GM21381 (cell line): ENCODE results near the gene RHEB.

Experiments
- ATAC-seq: cut with Tn5 transposase; IDR thresholded peaks from one replicate; pipeline ENCODE4 v1.9.1; 2021; ENCODE audit warnings: mild to moderate bottlenecking, moderate library complexity; ENCODE audit not compliant: unreplicated experiment

The RHEB gene

DNA sequence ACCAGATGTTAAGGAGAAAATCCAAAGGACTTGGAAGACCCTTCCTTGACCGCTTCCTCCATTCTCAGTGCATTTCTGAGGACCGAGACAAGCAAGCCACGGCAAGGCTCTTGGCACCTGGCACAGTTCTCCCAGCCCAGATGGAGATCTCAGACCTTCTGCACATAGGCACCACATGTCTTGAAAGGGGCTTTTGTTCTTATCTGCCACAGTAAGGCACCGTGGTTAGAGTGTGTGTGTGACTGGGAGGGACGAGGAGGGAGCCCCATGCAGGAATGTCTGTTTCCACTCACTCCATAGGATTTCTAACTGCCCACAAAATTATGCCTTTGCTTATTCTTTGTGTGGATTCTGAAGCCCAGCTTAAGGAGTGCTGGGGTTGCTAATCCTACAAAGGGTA lies 99.6 kb downstream of the RHEB start:
- ATAC-seq: no peak

DNA sequence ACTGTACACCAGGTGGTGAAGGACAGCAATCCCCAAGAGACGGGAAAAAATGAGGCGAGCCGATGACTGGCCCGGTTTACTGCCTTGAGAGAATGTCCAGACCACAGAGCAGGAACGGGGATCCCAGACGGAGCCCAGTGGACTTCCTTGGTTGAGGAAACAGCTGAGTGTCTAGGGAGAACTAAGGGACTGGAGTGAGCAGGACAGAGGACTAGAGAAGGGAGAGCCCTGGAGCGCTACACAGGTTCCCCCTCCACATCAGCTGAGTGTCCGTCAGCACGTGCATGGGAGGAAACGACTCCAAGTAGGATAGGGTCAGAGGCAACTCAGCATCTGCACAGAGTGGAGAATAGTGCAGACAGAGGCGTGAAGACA lies 102.8 kb downstream of the RHEB start:
- ATAC-seq: no peak

DNA sequence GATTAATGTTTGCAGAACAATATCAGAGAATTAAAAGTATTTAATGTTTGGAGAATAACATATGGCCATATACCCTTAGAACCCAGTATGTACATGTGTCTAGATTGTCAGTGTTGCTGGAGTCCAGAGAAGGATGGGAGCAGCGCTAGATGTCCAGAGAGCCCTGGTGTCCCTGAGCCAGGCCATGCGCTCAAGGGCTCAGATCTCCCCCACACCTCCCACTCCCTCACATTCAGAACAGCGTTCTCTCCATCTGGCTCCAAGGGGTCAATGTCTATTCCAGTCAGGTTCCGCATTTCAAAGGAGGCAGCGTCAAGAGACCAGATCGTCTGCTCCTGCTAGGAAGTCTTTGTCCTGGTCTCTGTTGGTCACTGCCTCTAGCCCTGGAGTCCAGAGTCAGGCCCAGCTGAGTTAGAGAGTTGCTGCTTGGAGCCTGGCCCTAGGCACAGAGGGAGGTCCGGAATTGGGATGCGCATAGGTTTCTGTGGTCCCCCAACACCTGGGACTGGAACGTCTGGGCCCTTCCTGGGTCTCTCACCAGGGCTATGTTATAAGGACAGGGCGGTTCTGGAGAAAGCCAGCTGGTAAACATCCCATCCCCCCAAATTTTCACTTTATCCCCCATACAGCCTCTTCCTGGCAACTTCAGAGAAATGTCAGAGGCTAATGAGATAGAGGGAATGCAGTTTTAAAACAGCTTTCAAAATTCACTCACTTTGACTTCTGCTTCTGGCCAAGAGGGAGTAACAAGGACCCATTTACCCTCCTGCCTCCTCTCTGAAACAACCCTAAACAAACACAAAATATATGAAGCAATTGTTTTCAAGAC lies 103.4 kb downstream of the RHEB start:
- no peak for ATAC-seq
